ENCODE measurements around the gene MMD2.
"Not testable (repeated sequence)": the region's sequence is repeated elsewhere in the genome, so short reads cannot be mapped to it uniquely, and the experiment has no call there.

Gene MMD2

DNA sequence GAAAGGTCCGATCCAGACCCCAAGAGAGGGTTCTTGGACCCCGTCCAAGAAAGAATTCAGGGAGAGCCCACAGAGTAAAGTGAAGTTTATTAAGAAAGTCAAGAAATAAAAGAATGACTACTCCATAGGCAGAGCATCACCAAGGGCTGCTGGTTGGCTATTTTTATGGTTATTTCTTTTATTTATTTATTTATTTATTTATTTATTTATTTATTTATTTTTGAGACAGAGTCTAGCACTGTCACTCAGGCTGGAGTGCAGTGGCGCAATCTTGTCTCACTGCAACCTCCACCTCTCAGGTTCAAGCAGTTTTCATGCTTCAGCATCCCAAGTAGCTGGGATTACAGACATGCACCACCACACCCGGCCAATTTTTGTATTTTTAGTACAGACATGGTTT, 65.8 kb downstream of the MMD2 start:
- DNase-seq = not testable (repeated sequence)

DNA sequence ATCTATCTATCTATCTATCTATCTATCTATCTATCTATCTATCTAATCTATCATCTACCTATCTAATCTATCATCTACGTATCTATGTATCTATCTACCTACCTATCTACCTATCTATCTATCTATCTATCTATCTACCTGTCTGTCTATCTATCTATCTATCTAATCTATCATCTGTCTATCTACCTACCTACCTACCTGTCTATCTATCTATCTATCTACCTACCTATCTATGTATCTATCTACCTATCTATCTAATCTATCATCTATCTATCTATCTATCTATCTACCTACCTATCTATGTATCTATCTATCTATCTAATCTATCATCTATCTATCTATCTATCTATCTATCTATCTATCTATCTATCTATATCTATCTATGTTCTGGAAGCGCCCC, 67.5 kb downstream of the MMD2 start:
- DNase-seq = not testable (repeated sequence)

DNA sequence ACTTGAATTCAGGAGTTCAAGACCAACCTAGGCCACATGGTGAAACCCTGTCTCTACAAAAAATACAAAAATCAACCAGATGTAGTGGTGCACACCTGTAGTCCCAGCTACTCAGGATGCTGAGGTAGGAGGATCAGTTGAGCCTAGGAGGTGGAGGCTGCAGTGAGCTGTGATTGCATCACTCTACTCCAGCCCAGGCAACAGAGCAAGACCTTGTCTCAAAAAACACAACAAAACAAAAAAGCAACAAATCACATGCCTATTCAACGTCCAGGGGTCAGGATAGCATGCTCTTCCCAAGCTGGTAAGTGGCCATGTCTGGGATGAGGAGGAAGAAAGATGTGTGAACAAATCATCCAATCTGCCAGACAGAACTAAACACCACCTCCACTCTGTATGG, 69.3 kb downstream of the MMD2 start:
- no peak for DNase-seq

DNA sequence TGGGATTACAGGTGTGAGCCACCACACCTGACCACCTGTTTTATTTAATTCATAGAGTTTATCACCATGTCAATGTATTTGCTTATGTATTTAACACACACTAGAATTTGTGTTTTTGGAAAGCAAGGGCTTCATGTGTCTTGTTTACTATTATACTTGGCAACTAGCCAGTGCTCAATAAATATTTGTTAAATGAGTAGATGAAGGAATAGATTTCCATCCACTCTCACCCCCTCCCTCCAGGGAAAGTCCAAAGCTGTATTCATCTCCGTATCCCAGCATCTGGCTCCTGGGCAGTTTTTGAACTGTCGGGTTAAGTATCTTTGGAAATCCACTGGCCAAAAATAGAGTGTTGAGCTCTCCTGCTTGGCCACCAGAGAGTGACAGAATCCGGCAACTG, 70.8 kb downstream of the MMD2 start:
- DNase-seq = no peak

DNA sequence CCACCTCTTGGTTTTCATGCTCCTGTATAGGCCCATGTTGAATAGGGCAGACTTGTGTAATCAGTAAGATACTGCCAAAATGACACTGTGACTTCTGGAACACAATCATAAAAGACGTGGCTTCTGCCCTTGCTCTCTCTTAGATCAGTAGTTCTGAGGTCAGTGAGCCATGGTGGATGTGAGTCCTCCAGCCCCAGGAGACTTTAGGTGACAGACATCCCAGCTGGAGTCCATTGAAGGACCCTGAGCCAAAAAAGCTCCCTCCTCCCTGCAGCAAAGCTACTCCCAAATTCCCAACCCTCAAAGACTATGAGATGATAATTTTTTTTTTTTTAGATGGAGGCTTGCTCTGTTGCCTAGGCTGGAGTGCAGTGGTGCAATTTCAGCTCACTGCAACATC, 72.3 kb downstream of the MMD2 start:
- DNase-seq = no peak

DNA sequence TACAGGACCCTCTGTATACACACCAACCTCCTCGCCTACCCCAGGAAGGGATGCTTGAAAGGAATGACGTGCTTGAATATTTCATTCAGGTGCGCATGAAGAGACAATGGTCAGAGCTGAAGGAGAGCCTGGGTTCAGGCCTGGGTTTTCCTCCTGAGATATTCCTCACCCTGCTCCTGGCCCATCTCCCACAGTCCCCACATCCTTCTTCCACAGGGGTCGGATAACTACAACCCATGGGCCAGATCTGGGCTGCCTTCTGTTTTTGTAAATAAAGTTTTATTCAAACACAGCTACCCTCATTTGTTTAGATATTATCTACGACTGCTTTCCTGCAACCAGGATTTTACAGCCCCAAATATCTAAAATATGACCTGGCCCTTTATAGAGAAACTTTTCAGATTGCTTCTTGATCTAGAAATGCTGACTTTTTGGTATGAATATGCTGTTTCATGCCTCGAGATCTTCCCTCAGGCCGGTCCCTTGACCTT, 73.6 kb downstream of the MMD2 start:
- no peak for DNase-seq

DNA sequence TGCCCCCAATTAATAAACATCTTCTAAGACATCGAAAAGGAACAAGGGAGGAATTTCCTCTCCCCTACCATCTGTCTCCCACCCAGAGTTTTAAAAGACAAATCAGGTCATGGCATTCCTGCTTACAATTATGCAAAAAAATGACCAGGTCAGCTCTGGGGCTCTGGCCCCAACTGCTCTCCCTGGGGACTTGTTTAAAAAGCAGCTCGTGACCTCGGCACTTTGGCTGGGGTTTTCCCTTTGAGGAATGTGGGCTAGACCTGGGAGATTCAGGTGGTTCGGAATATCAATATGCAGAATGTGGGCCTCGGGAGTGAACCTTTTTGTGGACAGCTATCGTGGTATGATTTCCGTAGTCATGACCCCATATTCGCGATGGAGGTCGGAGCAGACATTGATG, 74.8 kb downstream of the MMD2 start:
- DNase-seq = no peak

DNA sequence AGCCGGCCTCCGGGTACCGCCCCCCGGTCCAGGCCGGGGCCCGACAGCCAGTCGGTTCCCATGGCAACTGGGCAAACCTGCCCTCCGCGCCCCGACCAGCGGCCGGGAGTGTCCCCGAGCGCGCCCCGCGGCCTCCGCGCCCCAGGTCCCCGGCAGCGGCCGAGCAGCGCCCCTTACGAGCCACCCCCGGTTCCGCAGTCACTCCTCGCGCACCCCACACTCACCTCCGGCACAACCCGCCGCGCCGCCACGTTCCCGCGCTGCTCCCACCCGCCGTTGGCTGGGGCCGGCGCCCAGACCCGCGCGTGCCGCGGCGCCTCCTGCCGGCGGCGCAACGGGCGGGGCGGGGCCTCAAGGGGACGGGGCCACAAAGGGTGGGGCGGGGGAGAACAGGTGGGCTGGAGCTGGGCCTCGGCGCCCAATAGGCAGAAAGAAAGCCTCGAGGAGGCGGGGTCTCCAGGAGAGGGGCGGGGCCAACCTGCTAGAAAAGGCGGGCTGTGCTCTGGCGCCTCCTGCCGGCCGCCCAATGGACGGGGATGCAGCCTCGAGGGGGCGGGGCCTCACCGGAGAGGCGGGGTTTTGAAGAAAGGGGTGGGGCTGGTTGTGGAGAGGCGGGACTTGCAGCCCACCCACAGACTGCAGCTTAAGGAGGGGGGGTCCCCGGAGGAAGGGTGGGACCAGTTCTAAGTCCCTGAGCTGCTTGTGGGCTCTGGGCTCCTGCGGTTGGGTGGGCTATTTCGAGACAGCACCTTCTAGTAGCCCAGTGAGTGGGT, 75.4 kb downstream of the MMD2 start, which contains the start of gene RADIL:
Gene RADIL, minus strand, starts transcription at position 345 of the 773 bp plus-strand sequence. CDS start 5,577 bp downstream, outside the sequence.
- peak; percentile 93 for DNase-seq

DNA sequence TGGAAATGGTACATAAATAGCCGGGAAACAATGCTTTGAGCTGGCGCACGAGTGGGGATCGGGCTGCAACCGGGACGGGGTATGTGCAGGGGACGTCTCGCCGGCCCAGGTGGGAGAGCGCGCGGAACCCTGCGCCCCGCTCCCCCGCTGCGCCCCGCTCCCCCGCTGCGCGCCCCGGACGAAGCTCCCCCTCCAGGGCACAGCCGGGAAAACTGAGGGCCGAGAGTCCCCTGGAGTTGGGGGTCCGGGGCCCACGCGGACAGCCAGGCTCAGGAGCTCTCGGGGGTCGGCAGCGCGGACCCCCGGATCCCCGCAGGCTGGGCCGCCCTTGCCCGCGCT, 76.0 kb downstream of the MMD2 start:
- DNase-seq = no peak

DNA sequence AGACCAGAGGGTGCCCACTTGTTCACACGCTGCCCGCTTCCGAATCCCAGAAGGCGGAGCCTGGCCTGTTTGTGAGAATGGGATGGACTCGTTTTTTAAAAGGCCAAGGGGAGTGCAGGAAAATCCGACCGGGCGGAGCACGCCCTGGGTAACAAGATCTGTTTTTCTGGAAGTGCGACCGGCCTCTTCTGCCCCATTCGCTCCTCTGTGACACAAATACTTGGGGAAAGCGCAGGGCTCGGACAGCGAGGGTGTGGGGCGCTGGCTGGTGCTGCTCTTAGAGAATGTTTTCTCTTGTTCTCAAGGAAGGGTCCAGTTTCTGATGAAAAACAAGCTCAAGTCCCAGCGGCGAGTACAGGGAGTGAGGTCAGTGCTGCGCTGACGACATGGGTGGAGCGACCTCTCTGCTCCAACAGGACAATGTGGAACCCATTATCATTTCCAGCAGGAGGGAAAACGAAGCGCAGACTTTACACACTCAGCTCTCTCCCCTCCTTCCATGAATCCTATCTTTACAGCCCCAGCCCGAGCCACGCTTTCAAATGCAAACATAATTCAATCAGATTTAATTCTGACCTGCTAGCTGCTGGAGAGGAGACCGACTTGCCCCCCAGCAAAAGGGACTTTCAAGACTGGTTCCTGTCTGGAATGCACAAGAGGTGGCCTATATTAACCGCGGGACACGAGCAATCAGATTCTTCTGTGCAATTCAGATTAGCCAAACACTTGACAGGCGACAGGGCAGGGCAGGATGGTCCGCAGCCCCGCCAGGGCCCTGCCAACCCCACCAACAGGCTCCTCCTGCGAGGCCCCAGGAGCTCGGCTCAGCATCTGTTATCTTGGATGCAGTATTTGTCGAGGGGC, 76.6 kb downstream of the MMD2 start:
- DNase-seq = no peak

DNA sequence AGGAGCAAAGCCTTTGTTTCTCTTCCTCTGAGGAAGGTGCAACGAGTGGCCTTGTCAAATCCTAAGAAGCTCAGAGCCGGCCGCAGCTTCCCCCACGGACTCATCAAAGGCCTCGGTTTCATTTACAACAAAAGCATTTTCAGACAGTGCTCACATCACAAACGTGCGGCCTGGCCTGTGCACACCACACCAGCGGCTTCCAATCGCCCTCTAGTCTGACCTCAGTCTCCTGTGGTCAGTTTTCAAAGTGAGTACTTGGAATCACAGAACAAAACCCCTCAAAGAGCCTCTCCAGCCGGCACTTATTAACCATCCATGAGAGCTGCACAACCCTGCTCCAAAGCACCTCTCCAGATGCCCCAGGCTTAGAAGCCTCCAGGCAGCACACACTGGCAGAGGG, 78.8 kb downstream of the MMD2 start:
- DNase-seq = no peak

DNA sequence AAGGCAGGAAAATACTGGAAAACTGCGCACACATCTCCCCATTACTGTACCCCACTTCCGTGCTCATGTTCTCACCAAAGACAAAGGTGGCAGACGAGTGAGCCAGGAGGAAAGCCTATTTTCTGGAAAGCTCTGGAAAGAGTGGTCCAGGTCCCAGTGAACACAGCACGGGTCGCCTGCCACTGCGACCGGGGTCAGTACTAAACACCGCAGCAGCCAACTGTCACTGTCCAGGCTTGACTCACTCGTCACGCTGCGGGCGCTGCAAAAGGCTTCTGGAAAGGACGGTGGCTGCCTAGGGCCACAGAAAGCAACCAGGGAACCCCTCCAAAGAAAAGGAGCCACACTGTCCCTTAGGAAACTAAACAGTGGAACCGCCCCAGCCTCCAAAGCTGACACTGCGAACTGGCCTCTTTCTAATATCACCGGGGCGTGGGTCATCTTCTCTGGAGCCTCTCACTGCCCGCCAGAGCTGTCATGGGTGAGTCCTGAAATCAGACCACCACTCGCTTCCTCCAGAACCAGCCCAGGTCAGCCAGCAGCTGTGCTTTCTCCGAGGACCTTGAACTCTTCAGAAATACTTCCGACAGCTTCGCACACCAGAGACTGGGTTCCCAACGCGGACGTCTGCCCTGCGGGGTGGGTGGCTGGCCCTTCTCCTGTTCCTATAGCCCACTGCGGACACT, 79.4 kb downstream of the MMD2 start:
- DNase-seq = no peak

DNA sequence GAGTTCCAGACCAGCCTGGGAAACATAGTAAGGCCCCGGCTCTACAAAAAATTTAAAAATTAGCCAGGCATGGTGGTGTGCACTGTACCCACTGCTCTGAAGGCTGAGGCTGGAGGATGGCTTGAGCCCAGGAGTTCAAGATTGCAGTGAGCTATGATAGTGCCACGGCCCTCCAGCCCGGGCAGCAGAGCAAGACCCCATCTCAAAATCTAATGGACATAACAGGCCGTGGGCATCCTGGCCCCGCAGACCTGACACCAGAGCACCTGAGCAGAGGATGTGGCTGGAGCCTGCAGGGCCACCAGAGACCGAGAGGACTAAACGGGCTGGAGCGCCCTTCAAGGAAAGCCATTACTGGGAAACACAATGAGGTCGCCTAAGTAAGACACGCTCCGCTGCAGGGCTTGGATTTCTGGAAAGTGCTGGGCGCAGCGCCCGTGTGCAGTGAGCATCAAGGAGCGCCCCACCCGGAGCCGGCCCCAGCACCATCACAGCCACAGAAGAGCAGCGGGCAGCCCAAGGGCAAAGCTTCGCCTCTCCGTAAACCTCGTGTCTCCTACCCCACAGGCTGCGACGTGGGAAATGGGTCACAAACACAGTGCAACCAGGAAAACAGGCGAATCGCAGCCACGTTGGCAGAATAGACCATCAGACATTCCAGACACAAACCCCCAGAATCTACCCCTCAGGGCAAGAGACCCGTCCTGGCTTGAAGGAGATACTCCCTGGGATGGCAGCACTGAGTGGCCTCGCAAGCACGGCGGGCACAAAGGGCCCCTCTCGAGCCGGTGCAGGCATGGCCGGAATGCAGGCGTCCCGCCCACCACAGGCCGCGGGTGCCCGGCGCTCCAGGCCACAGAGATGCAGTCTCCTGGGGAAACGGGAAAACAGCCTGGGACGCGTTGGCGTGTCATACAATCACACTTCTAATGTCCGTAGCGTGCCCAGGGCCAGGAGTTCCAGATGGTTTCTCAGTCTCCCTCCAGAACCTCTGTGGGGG, 80.4 kb downstream of the MMD2 start:
- DNase-seq = no peak

DNA sequence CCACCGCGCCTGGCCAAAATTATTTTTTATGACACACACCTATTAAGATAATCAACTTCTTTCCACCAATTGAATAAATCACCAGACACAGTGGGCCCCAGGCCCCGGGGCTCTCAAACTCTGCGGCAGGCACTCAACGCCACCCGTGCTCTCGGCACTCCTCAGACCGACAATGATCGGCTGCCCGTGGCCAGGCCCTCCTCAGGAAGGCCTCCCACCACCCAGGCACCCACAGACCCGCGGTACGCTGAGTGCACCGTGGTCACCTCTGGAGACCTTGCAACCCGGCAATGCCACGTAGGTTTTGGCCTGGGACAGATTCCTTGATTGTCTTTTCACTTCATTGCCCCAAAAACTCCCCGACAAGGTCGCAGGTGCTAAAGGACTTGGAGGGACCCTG, 82.4 kb downstream of the MMD2 start:
- no peak for DNase-seq

DNA sequence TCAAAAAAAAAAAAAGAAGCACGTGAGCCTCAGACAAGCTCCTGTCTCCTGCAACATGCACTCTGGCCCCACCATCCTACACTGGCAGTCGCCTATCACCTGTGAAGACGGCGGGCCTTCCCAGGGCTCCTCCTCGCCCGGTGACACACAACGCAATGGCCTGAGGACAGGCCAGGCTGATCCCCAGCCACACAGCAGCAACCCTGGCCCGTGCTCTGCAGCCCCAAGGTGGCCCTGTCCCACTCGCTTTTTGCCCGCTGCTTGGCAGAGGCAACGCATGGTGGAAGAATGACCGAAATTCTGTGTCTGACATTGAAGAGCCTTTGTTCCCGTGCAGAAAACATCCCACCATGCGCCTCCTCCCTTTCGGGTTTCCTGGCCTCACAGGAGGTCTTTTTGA, 83.6 kb downstream of the MMD2 start:
- DNase-seq = no peak

DNA sequence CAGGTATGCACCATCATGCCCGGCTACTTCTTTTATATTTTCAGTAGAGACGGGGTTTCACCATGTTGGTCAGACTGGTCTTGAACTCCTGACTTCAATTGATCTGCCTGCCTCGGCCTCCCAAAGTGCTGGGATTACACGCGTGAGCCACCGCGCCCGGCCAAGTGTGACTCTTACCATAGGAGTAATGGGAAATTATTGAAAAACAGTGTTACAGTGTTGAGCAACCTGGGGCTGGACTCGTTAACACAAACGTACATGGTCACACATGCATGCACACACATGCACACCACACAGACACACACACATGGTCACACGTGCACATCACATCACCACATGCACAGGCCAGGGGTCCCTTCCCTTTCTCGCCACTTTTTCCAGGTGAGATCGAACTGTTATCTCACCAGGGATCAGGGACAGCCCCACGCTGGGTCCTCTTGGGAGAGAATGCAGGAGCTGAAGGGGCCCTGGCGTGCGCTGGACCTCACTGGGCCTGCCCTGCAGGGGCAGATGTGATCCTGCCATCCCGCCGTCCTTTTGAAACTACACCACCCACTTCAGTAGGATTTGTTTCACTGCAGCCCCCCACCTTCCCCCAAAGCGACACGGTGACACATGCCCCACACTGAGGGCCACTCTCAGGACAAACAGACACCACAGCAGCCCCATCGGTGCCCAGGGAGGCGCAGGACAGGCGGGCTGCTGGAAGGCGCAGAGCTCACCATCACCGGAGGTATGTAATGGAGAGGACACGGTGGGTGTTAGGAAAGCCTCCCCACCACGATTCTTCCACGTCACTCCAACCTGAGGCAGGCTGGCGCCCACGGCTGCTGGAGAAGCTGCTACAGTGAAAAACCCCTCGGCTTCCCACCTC, 85.7 kb downstream of the MMD2 start:
- DNase-seq = no peak

DNA sequence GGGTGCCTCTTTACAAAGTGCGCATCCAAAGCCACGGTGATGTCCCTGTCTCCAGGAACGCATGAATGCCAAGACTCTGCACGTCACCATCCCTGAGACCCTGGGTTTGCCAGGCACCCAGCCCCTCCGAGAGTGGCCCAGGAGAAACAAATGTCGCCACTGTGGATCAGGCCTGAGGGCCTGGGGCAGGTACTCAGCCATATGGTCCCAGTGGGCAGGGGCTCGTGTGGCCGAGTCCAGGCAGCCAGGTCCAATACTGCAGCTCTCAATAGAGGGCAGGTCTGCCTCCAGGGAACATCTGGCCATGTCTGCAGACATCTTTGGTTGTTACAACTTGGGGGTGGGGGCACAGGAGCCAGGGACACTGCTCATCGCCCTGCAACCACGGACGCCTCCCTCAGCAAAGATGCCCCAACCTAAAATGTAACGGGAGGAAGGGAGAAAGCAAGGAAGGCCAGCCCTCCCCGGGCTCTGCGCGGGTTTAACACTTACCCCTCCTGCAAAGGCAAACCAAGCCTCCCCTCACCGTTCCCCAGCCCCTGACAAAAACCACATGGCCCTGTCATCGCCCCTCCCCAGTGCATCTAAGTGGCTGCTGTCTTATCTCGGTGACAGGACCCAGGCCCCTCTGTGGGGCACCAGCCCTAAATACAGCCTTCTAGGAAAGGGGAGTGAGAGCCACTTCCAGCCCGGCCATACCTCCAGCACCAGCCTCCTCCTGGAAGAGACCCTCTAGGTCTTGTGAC, 86.9 kb downstream of the MMD2 start:
- DNase-seq = no peak

DNA sequence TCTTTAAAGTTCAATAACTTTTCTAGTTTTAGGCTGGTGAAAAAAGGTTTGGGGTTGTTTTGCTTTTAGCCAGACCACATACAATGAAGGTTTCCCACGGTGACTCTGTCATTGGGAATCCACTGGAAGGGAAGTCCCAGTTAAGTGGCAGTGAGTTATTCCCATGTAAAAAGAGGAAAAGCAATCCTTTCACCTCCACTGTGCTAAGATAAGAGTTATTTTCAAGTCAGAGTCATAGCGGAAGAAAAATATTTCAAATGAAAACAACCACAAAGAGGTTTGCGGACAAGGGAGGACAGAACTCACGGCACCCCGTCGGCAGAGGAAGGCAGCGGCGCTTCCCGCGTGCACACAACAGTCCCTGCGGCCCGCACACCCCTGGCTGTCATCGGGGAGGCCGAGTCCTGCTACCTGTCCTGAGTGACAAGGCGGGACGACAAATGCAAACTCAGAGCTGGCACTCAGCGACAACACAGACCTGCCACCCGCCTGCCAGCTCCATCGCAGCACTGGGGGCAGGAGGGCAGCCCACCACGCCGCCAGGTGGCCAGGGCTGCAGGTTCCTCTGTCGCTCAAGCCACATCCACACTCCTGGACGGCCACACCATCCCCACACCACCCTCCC, 87.8 kb downstream of the MMD2 start:
- DNase-seq = no peak

DNA sequence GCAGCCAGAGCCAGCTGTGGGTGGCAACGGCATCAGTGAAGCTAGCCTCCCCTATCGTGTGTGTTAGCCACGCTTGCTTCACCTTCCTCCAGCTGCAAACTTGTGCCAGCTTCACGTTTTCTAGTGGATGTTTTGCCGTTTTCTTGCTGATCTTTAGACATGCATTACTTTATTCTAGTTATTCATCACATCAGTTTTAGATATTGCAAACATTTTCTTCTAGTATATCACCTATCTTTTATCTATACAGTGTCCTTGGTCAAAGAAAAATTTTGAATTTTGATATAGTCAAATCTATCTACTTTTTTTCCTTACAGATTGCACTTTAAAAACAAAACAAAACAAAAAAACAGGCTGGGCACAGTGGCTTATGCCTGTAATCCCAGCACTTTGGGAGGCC, 90.5 kb downstream of the MMD2 start:
- DNase-seq = no peak
